Naive thymus-derived CD8-positive, alpha-beta T cell (primary cell): Measurements from ENCODE around the gene STARD3. TPM values are rescaled to one million over a fixed set of nuclear protein-coding genes. Genes with fewer than 3 reads are reported as not detected.
"Not testable (repeated sequence)": the region's sequence is repeated elsewhere in the genome, so short reads cannot be mapped to it uniquely, and the experiment has no call there.

ENCODE experiments used
- ATAC-seq, 2 donors: fragments of 150-1000 bp; cut with Tn5 transposase in 1 of 2; sonication (Bioruptor Pico), chemical (Tn5 transposase) in 1 of 2; 1 replicate in 1 of 2; 2 replicates in 1 of 2; pipeline ENCODE4 v1.10.0; 2021; ENCODE audit warnings: mild to moderate bottlenecking in 2 of 2, moderate library complexity in 2 of 2
- POLR2A ChIA-PET: fragments of 350-600 bp; sonication (Branson Sonifier 250); formaldehyde crosslinking; loops from one replicate; lab custom pipeline; 2021; ENCODE audit warnings: antibody characterized with exemption; lab: Charles Lee
- DNase-seq, 10 donors: peaks; one replicate each; pipeline versions ENCODE4 v3.0.0 to v3.0.0-alpha.2; 2020 to 2022
- H3K27ac Mint-ChIP-seq, 10 donors: one replicate each; pipeline ENCODE4 v1.8.0; 2020 to 2022; ENCODE audit warnings: mild to moderate bottlenecking in 10 of 10, mixed read lengths in 10 of 10, moderate library complexity in 4 of 10, inconsistent platforms in 1 of 10
- H3K27me3 Mint-ChIP-seq, 5 donors: one replicate each; pipeline ENCODE4 v1.8.0; 2021 to 2022; ENCODE audit warnings: mixed read lengths in 5 of 5
- H3K36me3 Mint-ChIP-seq, 3 donors: one replicate each; pipeline ENCODE4 v1.8.0; 2020 to 2022; ENCODE audit warnings: mixed read lengths in 3 of 3, mild to moderate bottlenecking in 2 of 3, inconsistent platforms in 1 of 3
- H3K4me1 Mint-ChIP-seq, 4 donors: one replicate each; pipeline ENCODE4 v1.8.0; 2021 to 2022; ENCODE audit warnings: mixed read lengths in 4 of 4
- H3K4me3 Mint-ChIP-seq, 10 donors: one replicate each; pipeline ENCODE4 v1.8.0; 2020 to 2022; ENCODE audit warnings: mild to moderate bottlenecking in 10 of 10, mixed read lengths in 10 of 10, moderate library complexity in 6 of 10, inconsistent platforms in 1 of 10
- H3K9me3 Mint-ChIP-seq, 9 donors: one replicate each; pipeline ENCODE4 v1.8.0; 2020 to 2022; ENCODE audit warnings: mixed read lengths in 9 of 9, mild to moderate bottlenecking in 3 of 9, inconsistent platforms in 1 of 9, moderate library complexity in 1 of 9
- polyA plus RNA-seq, 3 donors: library from polyadenylated mRNA; unstranded; fragments of 300-500 nt; fragmentation: Illumina TruSeq; gene quantifications; one replicate each; pipeline ENCODE4 v1.2.3, GENCODE V29; 2021
- total RNA-seq, 8 experiments: library from RNA in 2 of 8; stranded (reverse) in 2 of 8; gene quantifications; one replicate each; pipeline ENCODE4 v1.2.3 and lab custom pipeline; 2021 to 2026

STARD3 gene
- total and polyA plus RNA-seq, 5 experiments from 2014 or later = 37.4 to 167 (median 51.6) TPM

- DNase-seq = peak in 1 of 10 donors; percentile 23
- POLR2A ChIA-PET = interaction anchor here (0.9 to 1.9 kb wide), 2 partner anchors 9 to 18 kb away, joined by 4 to 8 read pairs; partner anchors contain the start of gene PGAP3
- Mint-ChIP-seq H3K36me3 (peaks cover 0 to 12% (median 8%) of the 10 kb centered on the region in 3 donors), H3K4me3 (no peak overlapping the region), H3K4me1 (peaks cover 8 to 20% (median 9%) of the 10 kb centered on the region in 4 donors), H3K27me3 (peaks cover 19 to 30% (median 22%) of the 10 kb centered on the region in 5 donors), H3K27ac (no peak overlapping the region), H3K9me3 (no peaks in the 10 kb centered on the region)
- ATAC-seq = no peak
Observed at GRCh38 chr17:39696731-39697130, 59.8 kb downstream of the STARD3 start.

GRCh38 chr17:39697961-39698360, 61.0 kb downstream of the STARD3 start:
- no peak overlapping the region for H3K4me3 Mint-ChIP-seq
- H3K9me3 Mint-ChIP-seq = no peaks in the 10 kb centered on the region
- H3K4me1 Mint-ChIP-seq = peaks cover 8 to 20% (median 9%) of the 10 kb centered on the region in 4 donors
- H3K36me3 Mint-ChIP-seq = peaks cover 0 to 12% (median 8%) of the 10 kb centered on the region in 3 donors
- ATAC-seq (no peak), DNase-seq (no peak)
- H3K27ac Mint-ChIP-seq = no peak overlapping the region
- H3K27me3 Mint-ChIP-seq = peaks cover 22 to 35% (median 24%) of the 10 kb centered on the region in 5 donors
- POLR2A ChIA-PET = interaction anchor here (0.7 to 0.9 kb wide), 2 partner anchors 19 to 169 kb away, joined by 4 to 5 read pairs; no protein-coding TSS in a partner anchor

- Mint-ChIP-seq H3K27me3 (peaks cover 22 to 35% (median 23%) of the 10 kb centered on the region in 5 donors), H3K4me3 (peak overlapping the region; percentile 8 to 83 (median 65)), H3K4me1 (peaks cover 8 to 20% (median 12%) of the 10 kb centered on the region in 4 donors), H3K36me3 (peaks cover 0 to 12% (median 8%) of the 10 kb centered on the region in 3 donors)
- not testable (repeated sequence) for H3K27ac Mint-ChIP-seq, DNase-seq, ATAC-seq, H3K9me3 Mint-ChIP-seq
- POLR2A ChIA-PET = interaction anchor here (0.7 to 1.8 kb wide), 2 partner anchors 12 to 24 kb away, joined by 4 to 7 read pairs; partner anchors contain the start of gene PGAP3
Observed at GRCh38 chr17:39699157-39699817, 62.3 kb downstream of the STARD3 start.

- peaks cover 0 to 10% (median 8%) of the 10 kb centered on the region in 3 donors for H3K36me3 Mint-ChIP-seq
- POLR2A ChIA-PET = interaction anchor here (1.8 kb wide), 1 partner anchor 12 kb away, joined by 7 read pairs; the partner anchor contains the start of gene PGAP3
- DNase-seq = peak in 1 of 10 donors; percentile 41
Observed at GRCh38 chr17:39699818-39700147, 62.8 kb downstream of the STARD3 start, which contains the start of gene ERBB2. Gene ERBB2 (plus strand): TSS chr17:39700064. CDS start chr17:39700239, 175 bp downstream.

GRCh38 chr17:39700148-39700987, 63.4 kb downstream of the STARD3 start:
- Mint-ChIP-seq H3K36me3 (peaks cover 0 to 10% (median 6%) of the 10 kb centered on the region in 3 donors), H3K27me3 (peaks cover 22 to 35% (median 23%) of the 10 kb centered on the region in 5 donors), H3K4me1 (peaks cover 12 to 20% (median 13%) of the 10 kb centered on the region in 4 donors), H3K9me3 (no peaks in the 10 kb centered on the region), H3K27ac (no peak overlapping the region), H3K4me3 (peak overlapping the region in 5 of 10 donors; percentile 7 to 78 (median 26))
- peak; percentile 20 to 28 for ATAC-seq
- POLR2A ChIA-PET = interaction anchor here (0.6 to 1.8 kb wide), 3 partner anchors 13 to 113 kb away, joined by 3 to 7 read pairs (median 4); partner anchors contain the start of gene PGAP3
- peak in 1 of 10 donors; percentile 53 for DNase-seq

More at GRCh38 chr17:39699818-39700147, 62.8 kb downstream of the STARD3 start, which contains the start of gene ERBB2:
- Mint-ChIP-seq H3K4me3 (peak within 1 kb of the TSS; percentile 8 to 83 (median 65)), H3K27me3 (peaks cover 22 to 35% (median 23%) of the 10 kb centered on the region in 5 donors), H3K27ac (peak within 1 kb of the TSS in 1 of 10 donors; percentile 28), H3K9me3 (no peaks in the 10 kb centered on the region), H3K4me1 (peaks cover 12 to 20% (median 13%) of the 10 kb centered on the region in 4 donors)
- no peak for ATAC-seq

GRCh38 chr17:39701012-39701783, 64.3 kb downstream of the STARD3 start:
- POLR2A ChIA-PET = interaction anchor here (0.6 to 1.8 kb wide), 3 partner anchors 13 to 114 kb away, joined by 3 to 7 read pairs (median 4); partner anchors contain the start of gene PGAP3
- peak overlapping the region in 1 of 10 donors; percentile 1 for H3K27ac Mint-ChIP-seq
- H3K4me1 Mint-ChIP-seq = peaks cover 12 to 20% (median 13%) of the 10 kb centered on the region in 4 donors
- peaks cover 22 to 35% (median 23%) of the 10 kb centered on the region in 5 donors for H3K27me3 Mint-ChIP-seq
- H3K36me3 Mint-ChIP-seq = peaks cover 0 to 10% (median 6%) of the 10 kb centered on the region in 3 donors
- DNase-seq = peak in 1 of 10 donors; percentile 35
- H3K9me3 Mint-ChIP-seq = no peaks in the 10 kb centered on the region
- no peak for ATAC-seq
- peak overlapping the region in 4 of 10 donors; percentile 7 to 64 (median 38) for H3K4me3 Mint-ChIP-seq

- DNase-seq (peak in 1 of 10 donors; percentile 36), ATAC-seq (no peak)
- Mint-ChIP-seq H3K4me3 (no peak overlapping the region), H3K9me3 (no peaks in the 10 kb centered on the region), H3K4me1 (peaks cover 15 to 25% (median 20%) of the 10 kb centered on the region in 4 donors), H3K27me3 (peaks cover 22 to 35% (median 23%) of the 10 kb centered on the region in 5 donors), H3K27ac (no peak overlapping the region), H3K36me3 (peaks cover 0 to 10% (median 6%) of the 10 kb centered on the region in 3 donors)
- POLR2A ChIA-PET = interaction anchor here (1.7 kb wide), 1 partner anchor 14 kb away, joined by 6 read pairs; the partner anchor contains the start of gene PGAP3
Observed at GRCh38 chr17:39701784-39702422, 65.0 kb downstream of the STARD3 start.

GRCh38 chr17:39702901-39703893, 66.3 kb downstream of the STARD3 start:
- POLR2A ChIA-PET = interaction anchor here (1.7 kb wide), 1 partner anchor 16 kb away, joined by 6 read pairs; the partner anchor contains the start of gene PGAP3
- H3K36me3 Mint-ChIP-seq = peaks cover 0 to 4% (median 4%) of the 10 kb centered on the region in 3 donors
- DNase-seq = peak in 1 of 10 donors; percentile 41
- H3K27ac Mint-ChIP-seq = peak overlapping the region in 2 of 10 donors; percentile 1 to 49
- peaks cover 20 to 35% (median 23%) of the 10 kb centered on the region in 5 donors for H3K27me3 Mint-ChIP-seq
- no peak overlapping the region for H3K4me3 Mint-ChIP-seq
- peaks cover 20 to 32% (median 30%) of the 10 kb centered on the region in 4 donors for H3K4me1 Mint-ChIP-seq
- H3K9me3 Mint-ChIP-seq = no peaks in the 10 kb centered on the region
- no peak for ATAC-seq

GRCh38 chr17:39703913-39704312, 67.0 kb downstream of the STARD3 start:
- no peak overlapping the region for H3K4me3 Mint-ChIP-seq
- H3K27ac Mint-ChIP-seq = peak overlapping the region in 2 of 10 donors; percentile 1 to 49
- ATAC-seq (no peak), DNase-seq (peak in 1 of 10 donors; percentile 48)
- peaks cover 18 to 31% (median 21%) of the 10 kb centered on the region in 5 donors for H3K27me3 Mint-ChIP-seq
- peaks cover 0 to 4% (median 2%) of the 10 kb centered on the region in 3 donors for H3K36me3 Mint-ChIP-seq
- peaks cover 20 to 36% (median 32%) of the 10 kb centered on the region in 4 donors for H3K4me1 Mint-ChIP-seq
- POLR2A ChIA-PET = no interaction called here
- H3K9me3 Mint-ChIP-seq = no peaks in the 10 kb centered on the region
